ENCODE measurements around the gene UNC45B.

Gene UNC45B

GRCh38 chr17:35166526-35166925 lies 18.9 kb downstream of the UNC45B start:
- Histone ChIP-seq H3K4me2 (ENCODE audit: low read depth, low read length, poor library complexity, severe bottlenecking) (no peak overlapping the region), H3K9me3 (ENCODE audit: insufficient read depth, low read length) (no peaks in the 10 kb centered on the region), H3K4me3 (ENCODE audit: insufficient read depth, low read length, poor library complexity, severe bottlenecking) (no peak overlapping the region), H4K20me1 (ENCODE audit: low read depth, low read length) (no peaks in the 10 kb centered on the region), H2AFZ (ENCODE audit: low read depth, low read length, severe bottlenecking) (no peak overlapping the region), H3K27me3 (ENCODE audit: low read length) (no peaks in the 10 kb centered on the region), H3K36me3 (ENCODE audit: low read length) (no peaks in the 10 kb centered on the region), H3K9me2 (replicated peaks; ENCODE audit: insufficient read depth, low read length) (no peaks in the 10 kb centered on the region), H3K79me2 (ENCODE audit: insufficient read depth, low read length) (no peaks in the 10 kb centered on the region), H3K9ac (ENCODE audit: low read length) (no peak overlapping the region), H3K27ac (ENCODE audit: low read depth, low read length) (no peak overlapping the region), H3F3A (ENCODE audit: insufficient read depth) (no peaks in the 10 kb centered on the region)
- TF ChIP-seq EZH2phosphoT487 (conservative IDR thresholded peaks at IDR 0.05; ENCODE audit: low read length) (no peak), CTCF (IDR thresholded peaks at IDR 0.05; ENCODE audit: insufficient read depth, low read length, poor library complexity, severe bottlenecking) (no peak)

DNA sequence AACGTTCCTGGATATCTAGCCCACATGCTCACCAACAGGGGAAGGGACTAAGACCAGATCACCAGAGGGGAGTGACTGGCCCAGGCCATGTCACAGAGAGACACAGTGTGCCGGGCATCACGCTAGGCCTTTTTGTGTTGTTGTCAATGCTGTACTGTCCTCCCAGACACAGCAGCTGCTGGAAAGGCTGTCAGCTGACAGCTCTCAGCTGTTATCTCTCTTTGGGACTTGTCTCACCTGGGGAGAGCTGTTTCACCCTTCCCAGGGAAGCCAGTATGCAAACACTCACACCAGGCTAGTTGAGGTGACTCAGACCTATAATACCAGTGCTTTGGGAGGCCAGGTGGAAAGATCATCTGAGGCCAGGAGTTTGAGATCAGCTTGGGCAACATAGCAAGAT lies 19.4 kb downstream of the UNC45B start:
- Histone ChIP-seq H3F3A (ENCODE audit: insufficient read depth) (no peaks in the 10 kb centered on the region), H3K9me3 (ENCODE audit: insufficient read depth, low read length) (no peaks in the 10 kb centered on the region), H3K4me3 (ENCODE audit: insufficient read depth, low read length, poor library complexity, severe bottlenecking) (no peak overlapping the region), H3K9ac (ENCODE audit: low read length) (no peak overlapping the region), H3K36me3 (ENCODE audit: low read length) (no peaks in the 10 kb centered on the region), H2AFZ (ENCODE audit: low read depth, low read length, severe bottlenecking) (no peak overlapping the region), H3K79me2 (ENCODE audit: insufficient read depth, low read length) (no peaks in the 10 kb centered on the region), H3K4me2 (ENCODE audit: low read depth, low read length, poor library complexity, severe bottlenecking) (no peak overlapping the region), H3K27me3 (ENCODE audit: low read length) (no peaks in the 10 kb centered on the region), H3K9me2 (replicated peaks; ENCODE audit: insufficient read depth, low read length) (no peaks in the 10 kb centered on the region), H3K27ac (ENCODE audit: low read depth, low read length) (no peak overlapping the region), H4K20me1 (ENCODE audit: low read depth, low read length) (no peaks in the 10 kb centered on the region)
- TF ChIP-seq CTCF (IDR thresholded peaks at IDR 0.05; ENCODE audit: insufficient read depth, low read length, poor library complexity, severe bottlenecking), result no peak
- no peak for TF ChIP-seq EZH2phosphoT487 (conservative IDR thresholded peaks at IDR 0.05; ENCODE audit: low read length)

DNA sequence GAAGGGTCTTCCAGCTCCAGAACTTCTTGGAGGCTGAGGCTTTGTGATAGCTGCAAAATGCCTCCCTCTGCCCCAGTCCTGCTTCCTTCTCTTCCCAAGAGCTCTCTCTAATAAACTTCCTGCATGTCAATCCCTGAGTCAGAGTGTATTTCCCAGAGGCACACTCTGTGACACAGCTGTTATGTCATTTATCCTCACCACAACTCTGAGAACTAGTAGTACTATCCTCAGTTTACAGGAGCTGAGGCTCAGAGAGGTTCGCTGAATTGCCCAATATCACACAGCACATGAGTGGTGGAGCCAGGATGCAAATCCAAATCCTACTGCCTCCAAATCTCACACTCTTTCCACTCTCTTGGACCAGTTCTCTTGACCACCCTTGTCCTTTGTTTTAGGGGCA lies 20.0 kb downstream of the UNC45B start:
- Histone ChIP-seq H3K4me2 (ENCODE audit: low read depth, low read length, poor library complexity, severe bottlenecking) (no peak overlapping the region), H3K9me3 (ENCODE audit: insufficient read depth, low read length) (no peaks in the 10 kb centered on the region), H3K36me3 (ENCODE audit: low read length) (no peaks in the 10 kb centered on the region), H3K9me2 (replicated peaks; ENCODE audit: insufficient read depth, low read length) (no peaks in the 10 kb centered on the region), H3K27ac (ENCODE audit: low read depth, low read length) (no peak overlapping the region), H4K20me1 (ENCODE audit: low read depth, low read length) (no peaks in the 10 kb centered on the region), H3K9ac (ENCODE audit: low read length) (no peak overlapping the region), H3K79me2 (ENCODE audit: insufficient read depth, low read length) (no peaks in the 10 kb centered on the region), H3F3A (ENCODE audit: insufficient read depth) (no peaks in the 10 kb centered on the region), H3K27me3 (ENCODE audit: low read length) (no peaks in the 10 kb centered on the region), H3K4me3 (ENCODE audit: insufficient read depth, low read length, poor library complexity, severe bottlenecking) (no peak overlapping the region), H2AFZ (ENCODE audit: low read depth, low read length, severe bottlenecking) (no peak overlapping the region)
- TF ChIP-seq CTCF (IDR thresholded peaks at IDR 0.05; ENCODE audit: insufficient read depth, low read length, poor library complexity, severe bottlenecking) (no peak), EZH2phosphoT487 (conservative IDR thresholded peaks at IDR 0.05; ENCODE audit: low read length) (no peak)
